Pancreas (tissue), 10 donors: ENCODE data around the gene ANTXR1. TPM values are rescaled to one million over a fixed set of nuclear protein-coding genes. Genes with fewer than 3 reads are reported as not detected.

Experiments used
- ATAC-seq, 4 donors: fragments of 200-7000 bp; cut with Tn5 transposase; one replicate each; pipeline versions ENCODE4 v1.8.0 to v1.9.1; 2020; ENCODE audit warnings: mild to moderate bottlenecking in 4 of 4, moderate library complexity in 4 of 4
- DNase-seq, 6 donors: peaks; one replicate each; pipeline ENCODE4 v3.0.0-alpha.2; 2020
- FAIRE-seq: peaks from 2 replicates; lab custom pipeline; 2012; peaks lifted over from hg19 to GRCh38; lab: Jason Lieb, UNC
- H3K27ac ChIP-seq, 4 donors: fragments of 200-600 bp; sonication (generic); 1 replicate in 3 of 4; 2 replicates in 1 of 4; pipeline versions ENCODE4 v1.5.0 to v1.8.0; 2020
- H3K27me3 ChIP-seq, 4 donors: fragments of 200-600 bp; one replicate each; pipeline ENCODE4 v1.8.0; 2021
- H3K36me3 ChIP-seq, 3 donors: fragments of 200-600 bp; sonication (generic) in 1 of 3; one replicate each; pipeline versions ENCODE4 v1.5.0 to v1.8.0; 2020 to 2021
- H3K4me1 ChIP-seq, 3 donors: fragments of 200-600 bp; one replicate each; pipeline ENCODE4 v1.8.0; 2021
- H3K4me3 ChIP-seq, 4 donors: fragments of 200-600 bp; sonication (generic) in 2 of 4; one replicate each; pipeline versions ENCODE4 v1.5.0 to v1.8.0; 2020 to 2021
- H3K9me3 ChIP-seq, 4 donors: fragments of 200-600 bp; one replicate each; pipeline ENCODE4 v1.8.0; 2021
- CTCF ChIP-seq, 4 donors: fragments of 200-600 bp; sonication (generic) in 3 of 4; IDR thresholded peaks; one replicate each; pipeline versions ENCODE4 v1.5.0 to v1.8.0; 2021; ENCODE audit warnings: antibody characterized with exemption in 4 of 4
- WGBS, 2 donors: extraction: QIAGEN DNeasy Blood & Tissue Kit; methylation state at CpG; one replicate each; pipeline ENCODE4 v1.1.7; 2013; 5-methylcytosine and 5-hydroxymethylcytosine counted together
- intact Hi-C, 3 donors: fragments of 100-400 bp; cut with DNase I; formaldehyde crosslinking; loops; one replicate each; pipeline versions ENCODE4 v1.11.1 to v1.14.2; 2022
- polyA plus RNA-seq, 2 donors: library from polyadenylated mRNA; stranded (reverse); fragments of 200-250 nt; gene quantifications; one replicate each; pipeline ENCODE4 v1.2.3, GENCODE V29; 2013
- total RNA-seq, 6 donors: library from RNA; stranded (reverse); fragmentation: NEBNext Ultra II Directional in 4 of 6; extraction: Animal tissue kit (Norgen Biotek cat#: 25700) in 4 of 6; gene quantifications; one replicate each; pipeline versions ENCODE4 v1.2.1 to v1.2.4, GENCODE V29; 2021 to 2023
- donor health status: healthy with polysubstance abuse.
- donor health status: DM: no; HTN: no; CAD: no; lungs with moderate emphysema.
- donor health status: DM: no; HTN: no; CAD: no.
- donor health status: control.
- donor health status: control.
- donor health status: Bipolar disorder and iron deficiency.
- donor health status: DM: yes; HTN: yes; CAD: no.
- donor health status: DM: no; HTN: no; CAD: no.
- donor health status: DM: no; HTN: no; CAD: no.
- donor health status: DM: yes; HTN: yes; CAD: no.

ANTXR1 gene
- total and polyA plus RNA-seq, 8 donors, result 1.7 to 23.4 (median 2.5) TPM

- H3K27ac ChIP-seq, result no peak overlapping the region
- H3K36me3 ChIP-seq, result no peaks in the 10 kb centered on the region
- H3K4me3 ChIP-seq, result no peak overlapping the region
- DNase-seq, result no peak
- no peak for ATAC-seq
- 83 to 94% methylated on average over 1 of the region's 1 CpG for WGBS, 2 donors
- H3K9me3 ChIP-seq, result no peaks in the 10 kb centered on the region
- intact Hi-C loops, result no loop called here
- peak; percentile 34 for FAIRE-seq
- no peaks in the 10 kb centered on the region for H3K27me3 ChIP-seq
- peaks cover 0 to 9% (median 3%) of the 10 kb centered on the region in 3 donors for H3K4me1 ChIP-seq
- no peak for TF ChIP-seq CTCF (IDR thresholded peaks at IDR 0.05)
Observed at GRCh38 chr2:69065735-69066336, 52.9 kb downstream of the ANTXR1 start.

GRCh38 chr2:69067026-69067630, 54.1 kb downstream of the ANTXR1 start:
- 82 to 92% methylated on average over 2 of the region's 2 CpGs for WGBS, 2 donors

GRCh38 chr2:69067866-69068265, 54.9 kb downstream of the ANTXR1 start:
- no peak overlapping the region for H3K4me3 ChIP-seq
- no peak for TF ChIP-seq CTCF (IDR thresholded peaks at IDR 0.05)
- H3K9me3 ChIP-seq, result no peaks in the 10 kb centered on the region
- intact Hi-C loops, result no loop called here
- H3K4me1 ChIP-seq, result no peaks in the 10 kb centered on the region
- ATAC-seq, result no peak
- no peaks in the 10 kb centered on the region for H3K27me3 ChIP-seq
- DNase-seq, result no peak
- no peaks in the 10 kb centered on the region for H3K36me3 ChIP-seq
- no peak for FAIRE-seq
- no peak overlapping the region for H3K27ac ChIP-seq

More at GRCh38 chr2:69067026-69067630, 54.1 kb downstream of the ANTXR1 start:
- H3K27ac ChIP-seq, result no peak overlapping the region
- no peak for TF ChIP-seq CTCF (IDR thresholded peaks at IDR 0.05)
- FAIRE-seq (no peak), ATAC-seq (no peak), DNase-seq (no peak)
- H3K4me3 ChIP-seq, result no peak overlapping the region
- no peaks in the 10 kb centered on the region for H3K9me3 ChIP-seq
- H3K36me3 ChIP-seq, result no peaks in the 10 kb centered on the region
- intact Hi-C loops, result no loop called here
- H3K27me3 ChIP-seq, result no peaks in the 10 kb centered on the region
- H3K4me1 ChIP-seq, result peaks cover 0 to 6% (median 1%) of the 10 kb centered on the region in 3 donors

GRCh38 chr2:69070969-69071368, 58.0 kb downstream of the ANTXR1 start:
- no peaks in the 10 kb centered on the region for H3K4me1 ChIP-seq
- WGBS, 2 donors, result 86% methylated on average over 3 of the region's 3 CpGs
- H3K9me3 ChIP-seq, result no peaks in the 10 kb centered on the region
- no peaks in the 10 kb centered on the region for H3K36me3 ChIP-seq
- H3K27ac ChIP-seq, result no peak overlapping the region
- intact Hi-C loops, result no loop called here
- FAIRE-seq (no peak), ATAC-seq (no peak), DNase-seq (no peak)
- H3K27me3 ChIP-seq, result no peaks in the 10 kb centered on the region
- no peak overlapping the region for H3K4me3 ChIP-seq
- no peak for TF ChIP-seq CTCF (IDR thresholded peaks at IDR 0.05)

- no peak for TF ChIP-seq CTCF (IDR thresholded peaks at IDR 0.05)
- no peak overlapping the region for H3K27ac ChIP-seq
- H3K4me1 ChIP-seq, result no peaks in the 10 kb centered on the region
- FAIRE-seq (no peak), ATAC-seq (no peak), DNase-seq (no peak)
- no peak overlapping the region for H3K4me3 ChIP-seq
- H3K9me3 ChIP-seq, result no peaks in the 10 kb centered on the region
- intact Hi-C loops, result no loop called here
- WGBS, 2 donors, result 77 to 85% methylated on average over 1 of the region's 1 CpG
- H3K36me3 ChIP-seq, result no peaks in the 10 kb centered on the region
- H3K27me3 ChIP-seq, result no peaks in the 10 kb centered on the region
Observed at GRCh38 chr2:69073928-69074570, 61.1 kb downstream of the ANTXR1 start.
